MCF 10A (cell line): Measurements from ENCODE around the gene GLT1D1. TPM values are rescaled to one million over a fixed set of nuclear protein-coding genes. Genes with fewer than 3 reads are reported as not detected.

ENCODE experiments used
- BruUV-seq: library from RNA; stranded (reverse); fragments of 400-500 nt; replicated peaks from 2 replicates; lab custom pipeline; 2021; lab: Mats Ljungman, UMichigan
- CTCF ChIA-PET: fragments of 300-600 bp; sonication (Branson Sonifier 250); formaldehyde crosslinking; extraction: SDS; loops from one replicate; lab custom pipeline; 2021; ENCODE audit warnings: antibody characterized with exemption, inconsistent platforms; lab: Yijun Ruan, JAX
- POLR2A ChIA-PET: fragments of 300-600, 350-650 bp; sonication (Branson Sonifier 250); formaldehyde crosslinking; extraction: SDS; loops from one replicate; lab custom pipeline; 2020; ENCODE audit warnings: antibody characterized with exemption, inconsistent platforms; lab: Yijun Ruan, JAX
- DNase-seq: peaks from one replicate; pipeline ENCODE4 v3.0.0-alpha.2; 2018; ENCODE audit not compliant: unreplicated experiment
- H3K27ac Mint-ChIP-seq: one replicate; pipeline ENCODE4 v1.8.0; 2022; ENCODE audit warnings: mild to moderate bottlenecking, low read depth, mixed read lengths; ENCODE audit not compliant: unreplicated experiment
- H3K27me3 Mint-ChIP-seq: one replicate; pipeline ENCODE4 v1.8.0; 2022; ENCODE audit warnings: mixed read lengths; ENCODE audit not compliant: insufficient read depth, unreplicated experiment
- H3K36me3 Mint-ChIP-seq: one replicate; pipeline ENCODE4 v1.8.0; 2022; ENCODE audit warnings: mild to moderate bottlenecking, moderate library complexity, mixed read lengths; ENCODE audit not compliant: insufficient read depth, unreplicated experiment
- H3K4me1 Mint-ChIP-seq: one replicate; pipeline ENCODE4 v1.8.0; 2022; ENCODE audit warnings: mixed read lengths; ENCODE audit not compliant: insufficient read depth, unreplicated experiment
- H3K4me3 Mint-ChIP-seq: one replicate; pipeline ENCODE4 v1.8.0; 2022; ENCODE audit warnings: mild to moderate bottlenecking, moderate library complexity, mixed read lengths; ENCODE audit not compliant: unreplicated experiment
- H3K9me3 Mint-ChIP-seq: one replicate; pipeline ENCODE4 v1.8.0; 2022; ENCODE audit warnings: mixed read lengths; ENCODE audit not compliant: unreplicated experiment
- intact Hi-C: fragments of 100-400 bp; cut with micrococcal nuclease; formaldehyde crosslinking; loops from 2 replicates; pipeline ENCODE4 v1.14.1; 2022
- total RNA-seq: library from RNA; stranded (reverse); gene quantifications from 2 replicates; pipeline ENCODE4 v1.2.3, GENCODE V29; 2022
- TF ChIP-seq, protein P1 (sequence below): fragments of 200-600 bp; IDR thresholded peaks from one replicate; pipeline ENCODE4 v1.8.0; 2022; ENCODE audit warnings: antibody characterized with exemption, mild to moderate bottlenecking; ENCODE audit not compliant: unreplicated experiment

The GLT1D1 gene
- total RNA-seq, 1 experiment from 2014 or later = not detected

DNA sequence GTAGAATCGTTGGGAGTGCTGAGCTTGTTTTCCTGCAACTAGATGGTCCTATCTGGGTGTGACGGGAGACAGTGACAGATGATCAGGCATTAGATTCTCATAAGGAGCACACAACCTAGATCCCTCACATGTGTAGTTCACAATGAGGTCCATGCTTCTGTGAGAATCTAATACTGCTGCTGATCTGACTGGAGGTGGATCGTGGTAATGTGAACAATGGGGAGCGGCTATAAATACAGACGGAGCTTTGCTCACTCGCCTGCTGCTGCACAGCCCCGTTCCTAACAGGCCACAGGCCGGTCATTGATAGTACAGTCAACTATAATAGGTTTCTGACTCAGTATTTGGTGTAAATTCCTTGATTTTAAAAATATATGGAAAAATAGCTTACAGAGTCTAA, 138.8 kb downstream of the GLT1D1 start:
- DNase-seq = no peak
- intact Hi-C loops = no loop called here
- H3K27me3 Mint-ChIP-seq = no peaks in the 10 kb centered on the region
- BruUV-seq = no TSS peak
- H3K4me3 Mint-ChIP-seq = no peak overlapping the region
- ChIA-PET CTCF (interaction anchor here (0.7 kb wide), 1 partner anchor 108 kb away, joined by 3 read pairs; no protein-coding TSS in a partner anchor), POLR2A (no interaction called here)
- no peaks in the 10 kb centered on the region for H3K36me3 Mint-ChIP-seq
- peaks cover 21% of the 10 kb centered on the region for H3K9me3 Mint-ChIP-seq
- no peaks in the 10 kb centered on the region for H3K4me1 Mint-ChIP-seq
- TF ChIP-seq, protein P1, sequence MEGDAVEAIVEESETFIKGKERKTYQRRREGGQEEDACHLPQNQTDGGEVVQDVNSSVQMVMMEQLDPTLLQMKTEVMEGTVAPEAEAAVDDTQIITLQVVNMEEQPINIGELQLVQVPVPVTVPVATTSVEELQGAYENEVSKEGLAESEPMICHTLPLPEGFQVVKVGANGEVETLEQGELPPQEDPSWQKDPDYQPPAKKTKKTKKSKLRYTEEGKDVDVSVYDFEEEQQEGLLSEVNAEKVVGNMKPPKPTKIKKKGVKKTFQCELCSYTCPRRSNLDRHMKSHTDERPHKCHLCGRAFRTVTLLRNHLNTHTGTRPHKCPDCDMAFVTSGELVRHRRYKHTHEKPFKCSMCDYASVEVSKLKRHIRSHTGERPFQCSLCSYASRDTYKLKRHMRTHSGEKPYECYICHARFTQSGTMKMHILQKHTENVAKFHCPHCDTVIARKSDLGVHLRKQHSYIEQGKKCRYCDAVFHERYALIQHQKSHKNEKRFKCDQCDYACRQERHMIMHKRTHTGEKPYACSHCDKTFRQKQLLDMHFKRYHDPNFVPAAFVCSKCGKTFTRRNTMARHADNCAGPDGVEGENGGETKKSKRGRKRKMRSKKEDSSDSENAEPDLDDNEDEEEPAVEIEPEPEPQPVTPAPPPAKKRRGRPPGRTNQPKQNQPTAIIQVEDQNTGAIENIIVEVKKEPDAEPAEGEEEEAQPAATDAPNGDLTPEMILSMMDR = no peak
- no peak overlapping the region for H3K27ac Mint-ChIP-seq

DNA sequence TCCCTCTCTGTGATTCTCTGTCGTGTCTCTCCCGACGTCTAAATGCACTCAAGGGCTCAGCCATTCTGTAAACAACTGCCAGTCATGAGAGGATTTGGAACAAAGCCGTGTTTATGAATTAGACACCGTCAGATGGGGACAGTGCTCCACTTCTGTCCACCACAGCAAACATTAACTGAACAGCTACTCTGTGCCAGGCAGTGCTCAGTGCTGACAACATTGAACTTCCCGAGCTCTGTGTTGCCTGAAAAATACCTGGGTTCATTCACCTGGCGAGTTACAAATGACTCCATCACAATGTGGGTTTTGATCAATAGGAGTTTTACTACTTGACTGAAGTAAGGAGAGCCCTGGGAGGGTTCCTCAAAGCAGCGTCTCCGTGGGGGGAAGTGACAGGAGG, 139.3 kb downstream of the GLT1D1 start:
- Mint-ChIP-seq H3K4me1 (no peaks in the 10 kb centered on the region), H3K36me3 (no peaks in the 10 kb centered on the region), H3K27ac (no peak overlapping the region), H3K9me3 (peaks cover 18% of the 10 kb centered on the region), H3K4me3 (no peak overlapping the region), H3K27me3 (no peaks in the 10 kb centered on the region)
- DNase-seq = no peak
- ChIA-PET CTCF (interaction anchor here (0.7 kb wide), 1 partner anchor 108 kb away, joined by 3 read pairs; no protein-coding TSS in a partner anchor), POLR2A (no interaction called here)
- intact Hi-C loops = no loop called here
- no TSS peak for BruUV-seq
- TF ChIP-seq, protein P1 = no peak

DNA sequence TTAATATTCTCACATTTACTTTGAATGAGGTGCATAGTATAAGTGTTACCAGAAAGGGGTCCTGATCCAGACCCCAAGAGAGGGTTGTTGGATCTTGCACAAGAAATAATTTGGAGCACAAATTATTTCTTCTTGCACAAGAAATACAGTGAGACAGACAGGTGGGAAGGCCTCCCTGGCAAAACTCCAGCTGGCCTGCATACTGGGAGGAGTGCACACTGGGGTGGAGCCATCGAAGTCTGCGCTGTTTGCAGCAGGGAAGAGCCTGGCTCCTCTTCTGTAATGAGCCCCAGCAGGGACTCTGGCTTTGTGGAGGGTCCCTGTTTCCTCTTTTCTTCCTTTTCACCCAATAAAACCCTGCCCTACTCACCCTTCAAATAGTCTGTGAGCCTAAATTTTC, 141.6 kb downstream of the GLT1D1 start:
- no TSS peak for BruUV-seq
- H3K27ac Mint-ChIP-seq = no peak overlapping the region
- no peaks in the 10 kb centered on the region for H3K27me3 Mint-ChIP-seq
- no peaks in the 10 kb centered on the region for H3K4me1 Mint-ChIP-seq
- peaks cover 8% of the 10 kb centered on the region for H3K9me3 Mint-ChIP-seq
- ChIA-PET CTCF (no interaction called here), POLR2A (interaction anchor here (0.6 kb wide), 1 partner anchor 19 kb away, joined by 3 read pairs; no protein-coding TSS in a partner anchor)
- no peak overlapping the region for H3K4me3 Mint-ChIP-seq
- no peak for DNase-seq
- H3K36me3 Mint-ChIP-seq = no peaks in the 10 kb centered on the region
- TF ChIP-seq, protein P1 = no peak
- intact Hi-C loops = no loop called here

DNA sequence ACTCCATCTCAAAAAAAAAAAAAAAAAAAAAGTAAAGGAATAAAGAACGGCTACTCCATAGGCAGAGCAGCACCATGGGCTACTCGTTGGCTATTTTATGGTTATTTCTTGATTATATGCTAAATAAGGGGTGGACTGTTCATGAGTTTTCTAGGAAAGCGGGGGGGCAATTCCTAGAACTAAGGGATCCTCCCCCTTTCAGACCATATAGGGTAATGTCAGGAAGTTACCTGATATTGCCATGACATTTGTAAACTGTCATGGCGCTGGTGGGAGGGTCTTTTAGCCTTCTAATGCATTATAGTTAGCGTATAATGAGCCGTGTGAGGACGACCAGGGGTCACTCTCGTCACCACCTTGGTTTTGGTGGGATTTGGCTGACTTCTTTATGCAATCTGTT, 142.3 kb downstream of the GLT1D1 start:
- no peak for DNase-seq
- Mint-ChIP-seq H3K27me3 (no peaks in the 10 kb centered on the region), H3K4me3 (no peak overlapping the region), H3K9me3 (peaks cover 8% of the 10 kb centered on the region), H3K4me1 (no peaks in the 10 kb centered on the region), H3K27ac (no peak overlapping the region), H3K36me3 (no peaks in the 10 kb centered on the region)
- intact Hi-C loops = no loop called here
- ChIA-PET POLR2A (no interaction called here), CTCF (no interaction called here)
- no TSS peak for BruUV-seq
- TF ChIP-seq, protein P1 = no peak
